Mesothelial cell of epicardium (in vitro differentiated cells): ENCODE data around the gene GLDN. TPM values are rescaled to one million over a fixed set of nuclear protein-coding genes. Genes with fewer than 3 reads are reported as not detected.

Experiments used
- DNase-seq, 2 experiments: peaks; one replicate each; pipeline ENCODE4 v3.0.0; 2021; ENCODE audit warnings: low spot score in 2 of 2; ENCODE audit not compliant: unreplicated experiment in 2 of 2
- H3K27ac Mint-ChIP-seq: 2 replicates; pipeline ENCODE4 v1.8.0; 2021; ENCODE audit warnings: mixed read lengths
- H3K27me3 Mint-ChIP-seq: 2 replicates; pipeline ENCODE4 v1.8.0; 2021; ENCODE audit warnings: low read depth, mixed read lengths
- H3K36me3 Mint-ChIP-seq: 2 replicates; pipeline ENCODE4 v1.8.0; 2021; ENCODE audit warnings: mixed read lengths
- H3K4me1 Mint-ChIP-seq: 2 replicates; pipeline ENCODE4 v1.8.0; 2021; ENCODE audit warnings: mixed read lengths
- H3K4me3 Mint-ChIP-seq: 2 replicates; pipeline ENCODE4 v1.8.0; 2021; ENCODE audit warnings: mild to moderate bottlenecking, moderate library complexity, mixed read lengths
- H3K9me3 Mint-ChIP-seq: 2 replicates; pipeline ENCODE4 v1.8.0; 2021; ENCODE audit warnings: mixed read lengths
- CTCF ChIP-seq: fragments of 200-600 bp; sonication (generic); IDR thresholded peaks from one replicate; pipeline ENCODE4 v1.5.0; 2021; ENCODE audit warnings: antibody characterized with exemption; ENCODE audit not compliant: unreplicated experiment
- total RNA-seq: library from RNA; stranded (reverse); gene quantifications from 3 replicates; pipeline ENCODE4 v1.2.1, GENCODE V29; 2021

Gene GLDN
- total RNA-seq, 1 donor from 2014 or later: 0.38 TPM

- Mint-ChIP-seq H3K27ac (no peak overlapping the region), H3K4me1 (peaks cover 2% of the 10 kb centered on the region), H3K4me3 (no peak overlapping the region), H3K9me3 (no peaks in the 10 kb centered on the region), H3K27me3 (no peaks in the 10 kb centered on the region), H3K36me3 (no peaks in the 10 kb centered on the region)
- no peak for DNase-seq
- TF ChIP-seq CTCF: no peak
Observed at GRCh38 chr15:51318382-51319150, 22.9 kb upstream of the GLDN start.

- peaks cover 2% of the 10 kb centered on the region for H3K4me1 Mint-ChIP-seq
- DNase-seq: no peak
- no peak overlapping the region for H3K4me3 Mint-ChIP-seq
- no peak for TF ChIP-seq CTCF
- no peak overlapping the region for H3K27ac Mint-ChIP-seq
- H3K9me3 Mint-ChIP-seq: no peaks in the 10 kb centered on the region
- no peaks in the 10 kb centered on the region for H3K27me3 Mint-ChIP-seq
- no peaks in the 10 kb centered on the region for H3K36me3 Mint-ChIP-seq
Observed at GRCh38 chr15:51319539-51319938, 21.9 kb upstream of the GLDN start.

GRCh38 chr15:51320843-51321242 is 20.6 kb upstream of the GLDN start:
- no peaks in the 10 kb centered on the region for H3K9me3 Mint-ChIP-seq
- H3K27me3 Mint-ChIP-seq: no peaks in the 10 kb centered on the region
- TF ChIP-seq CTCF: no peak
- DNase-seq: no peak
- H3K36me3 Mint-ChIP-seq: no peaks in the 10 kb centered on the region
- H3K4me1 Mint-ChIP-seq: no peaks in the 10 kb centered on the region
- no peak overlapping the region for H3K4me3 Mint-ChIP-seq
- H3K27ac Mint-ChIP-seq: no peak overlapping the region

- no peaks in the 10 kb centered on the region for H3K36me3 Mint-ChIP-seq
- no peaks in the 10 kb centered on the region for H3K9me3 Mint-ChIP-seq
- no peaks in the 10 kb centered on the region for H3K4me1 Mint-ChIP-seq
- DNase-seq: no peak
- no peak for TF ChIP-seq CTCF
- no peaks in the 10 kb centered on the region for H3K27me3 Mint-ChIP-seq
- no peak overlapping the region for H3K27ac Mint-ChIP-seq
- no peak overlapping the region for H3K4me3 Mint-ChIP-seq
Observed at GRCh38 chr15:51321316-51321715, 20.1 kb upstream of the GLDN start.

GRCh38 chr15:51322621-51323296 is 18.7 kb upstream of the GLDN start:
- no peaks in the 10 kb centered on the region for H3K27me3 Mint-ChIP-seq
- H3K9me3 Mint-ChIP-seq: no peaks in the 10 kb centered on the region
- no peak for TF ChIP-seq CTCF
- H3K36me3 Mint-ChIP-seq: no peaks in the 10 kb centered on the region
- no peak overlapping the region for H3K27ac Mint-ChIP-seq
- DNase-seq: no peak
- H3K4me1 Mint-ChIP-seq: no peaks in the 10 kb centered on the region
- H3K4me3 Mint-ChIP-seq: no peak overlapping the region
